ENCODE measurements around the gene CHRNB1.
A peak's percentile ranks its signal among the peaks of the same experiment; 100 is the strongest.

CHRNB1 gene

GRCh38 chr17:7416323-7416722, 28.5 kb upstream of the CHRNB1 start:
- no peak for DNase-seq (ENCODE audit: low spot score)

DNA sequence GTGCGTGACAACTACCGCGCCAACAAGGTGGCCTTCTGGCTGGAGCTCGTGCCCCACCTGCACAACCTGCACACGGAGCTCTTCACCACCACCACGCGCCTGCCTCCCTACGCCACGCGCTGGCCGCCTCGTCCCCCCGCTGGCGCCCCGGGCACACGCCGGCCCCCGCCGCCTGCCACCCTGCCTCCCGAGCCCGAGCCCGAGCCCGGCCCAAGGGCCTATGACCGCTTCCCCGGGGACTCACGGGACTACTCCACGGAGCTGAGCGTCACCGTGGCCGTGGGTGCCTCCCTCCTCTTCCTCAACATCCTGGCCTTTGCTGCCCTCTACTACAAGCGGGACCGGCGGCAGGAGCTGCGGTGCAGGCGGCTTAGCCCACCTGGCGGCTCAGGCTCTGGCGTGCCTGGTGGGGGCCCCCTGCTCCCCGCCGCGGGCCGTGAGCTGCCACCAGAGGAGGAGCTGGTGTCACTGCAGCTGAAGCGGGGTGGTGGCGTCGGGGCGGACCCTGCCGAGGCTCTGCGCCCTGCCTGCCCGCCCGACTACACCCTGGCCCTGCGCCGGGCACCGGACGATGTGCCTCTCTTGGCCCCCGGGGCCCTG, 27.7 kb upstream of the CHRNB1 start:
- DNase-seq (ENCODE audit: low spot score) = no peak

DNA sequence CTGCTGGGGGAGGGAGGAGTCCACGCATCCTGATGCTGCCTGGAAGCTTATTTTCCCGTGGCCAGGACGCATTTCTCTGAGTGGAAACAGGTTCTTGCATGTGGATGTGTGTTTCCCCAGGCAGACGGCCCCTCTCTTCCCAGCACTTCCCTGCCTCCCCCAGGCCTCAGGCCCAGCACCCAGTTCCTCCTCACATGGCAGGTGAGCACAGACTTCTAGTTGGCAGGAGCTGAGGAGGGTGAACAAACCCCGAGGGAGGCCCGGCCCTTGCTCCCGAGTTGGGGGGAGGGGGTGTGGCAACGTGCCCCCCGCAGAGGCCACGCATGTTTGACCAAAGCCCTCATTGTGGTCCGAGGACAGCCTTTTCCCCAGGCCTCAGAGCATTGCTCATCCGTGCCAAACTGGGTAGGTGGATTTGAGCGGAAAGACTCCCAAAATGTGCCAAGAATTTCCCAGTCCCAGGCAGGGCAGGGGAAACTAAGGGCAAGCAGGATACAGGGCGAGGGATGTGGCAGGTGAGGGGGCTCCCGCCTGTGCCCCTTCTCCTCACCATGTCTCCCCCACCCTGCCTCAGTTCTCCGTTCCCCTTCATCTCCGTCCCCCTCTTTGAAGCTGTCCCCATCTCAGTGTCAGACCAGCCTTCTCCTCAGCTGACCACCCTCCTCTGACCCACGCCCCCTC, 26.2 kb upstream of the CHRNB1 start:
- no peak for DNase-seq (ENCODE audit: low spot score)

GRCh38 chr17:7419819-7420610, 24.8 kb upstream of the CHRNB1 start, which contains the start of gene SPEM1:
Gene SPEM1 (plus strand): TSS chr17:7420324. CDS start chr17:7420385, 61 bp downstream.
- DNase-seq (ENCODE audit: low spot score) = no peak

GRCh38 chr17:7421186-7421585, 23.7 kb upstream of the CHRNB1 start:
- DNase-seq (ENCODE audit: low spot score) = no peak

- DNase-seq (ENCODE audit: low spot score) = no peak
Observed at GRCh38 chr17:7423679-7424078, 21.2 kb upstream of the CHRNB1 start.

- DNase-seq (ENCODE audit: low spot score) = no peak
Observed at GRCh38 chr17:7425316-7425715, 19.5 kb upstream of the CHRNB1 start, which contains the start of gene SPEM2. Gene SPEM2 (plus strand): TSS chr17:7425616. CDS start chr17:7425689, 73 bp downstream.

GRCh38 chr17:7425756-7426155, 19.1 kb upstream of the CHRNB1 start:
- DNase-seq (ENCODE audit: low spot score) = no peak

GRCh38 chr17:7426203-7426863, 18.5 kb upstream of the CHRNB1 start:
- DNase-seq (ENCODE audit: low spot score) = no peak

- DNase-seq (ENCODE audit: low spot score) = no peak
Observed at GRCh38 chr17:7426896-7427489, 17.9 kb upstream of the CHRNB1 start.

DNA sequence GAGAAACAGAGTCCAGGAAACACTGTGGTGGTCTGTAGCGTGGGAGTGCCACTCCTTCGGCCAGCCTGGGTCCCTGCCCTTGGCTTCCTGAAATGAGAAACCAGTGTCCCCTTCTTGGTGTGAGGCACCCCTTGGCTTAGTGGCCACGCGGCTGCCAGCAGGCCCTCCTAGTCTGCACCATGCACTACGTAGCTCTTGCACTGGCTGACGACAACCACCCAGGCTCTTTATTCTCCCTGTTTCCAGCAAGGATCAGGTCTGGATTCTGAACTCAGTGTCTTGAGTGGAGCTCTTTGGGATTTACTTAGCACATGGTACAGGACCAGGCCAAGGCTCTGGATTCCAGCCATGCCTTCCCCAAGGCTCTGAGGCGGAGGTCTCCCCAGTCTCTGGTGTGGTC, 17.3 kb upstream of the CHRNB1 start:
- DNase-seq (ENCODE audit: low spot score) = no peak

- no peak for DNase-seq (ENCODE audit: low spot score)
Observed at GRCh38 chr17:7428557-7428956, 16.3 kb upstream of the CHRNB1 start, which contains the start of gene SPEM3. Gene SPEM3 (plus strand): TSS chr17:7428857. CDS start chr17:7428903, 46 bp downstream.

DNA sequence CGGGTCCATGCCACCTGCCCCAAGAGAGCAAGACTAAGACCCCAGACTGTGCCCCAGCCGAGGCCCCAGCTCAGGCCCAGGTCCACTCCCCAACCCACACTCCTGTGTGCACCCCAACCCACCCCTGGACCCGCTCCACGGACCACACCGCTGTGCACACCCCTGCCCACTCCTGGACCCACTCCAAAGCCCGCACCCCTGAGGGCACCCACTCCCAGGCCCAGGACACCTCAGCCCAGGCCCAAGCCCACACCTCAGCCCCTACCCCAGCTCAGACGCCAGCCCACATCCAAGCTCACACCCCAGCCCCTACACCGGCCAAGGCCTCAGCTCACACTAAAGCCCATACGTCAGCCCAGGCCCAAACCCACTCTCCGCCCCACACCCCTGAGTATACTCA, 15.1 kb upstream of the CHRNB1 start:
- no peak for DNase-seq (ENCODE audit: low spot score)

DNA sequence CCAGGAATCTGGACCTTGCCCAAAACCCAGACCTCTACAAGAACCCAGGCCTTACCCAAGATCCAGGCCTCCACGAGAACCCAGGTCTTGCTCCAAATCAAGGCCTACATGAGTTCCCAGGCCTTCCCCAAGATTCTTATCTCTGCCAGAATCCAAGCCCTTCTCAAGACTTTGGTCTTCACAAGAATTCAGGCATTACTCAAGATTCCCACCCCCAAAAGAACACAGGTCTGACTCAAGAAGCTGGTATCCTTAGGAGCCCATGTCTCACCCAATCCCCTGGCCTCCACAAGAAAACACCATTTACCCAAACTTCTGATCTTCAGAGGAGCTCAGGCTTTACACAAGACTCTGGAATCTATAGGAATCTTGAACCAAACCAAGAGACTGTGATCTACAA, 13.6 kb upstream of the CHRNB1 start:
- DNase-seq (ENCODE audit: low spot score) = no peak

DNA sequence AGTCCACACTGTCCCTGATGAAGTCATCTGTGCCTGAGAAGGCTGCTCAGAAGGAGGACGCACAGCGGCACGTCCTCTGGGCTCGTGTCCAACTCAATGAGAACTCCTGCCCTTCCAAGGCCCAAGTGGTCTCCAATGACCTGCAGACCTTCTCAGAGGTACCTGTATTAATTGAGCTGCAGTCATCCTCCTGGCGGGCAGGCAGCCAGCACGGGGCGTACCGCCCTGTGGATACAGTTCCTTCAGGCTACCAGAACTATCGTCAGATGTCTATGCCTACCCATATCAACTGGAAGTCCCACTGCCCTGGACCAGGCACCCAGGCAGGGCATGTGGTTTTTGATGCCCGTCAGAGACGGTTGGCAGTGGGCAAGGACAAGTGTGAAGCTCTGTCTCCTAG, 12.6 kb upstream of the CHRNB1 start:
- DNase-seq (ENCODE audit: low spot score) = no peak

- peak; percentile 78 for DNase-seq (ENCODE audit: low spot score)
Observed at GRCh38 chr17:7435676-7436555, 8.9 kb upstream of the CHRNB1 start.

- peak; percentile 88 for DNase-seq (ENCODE audit: low spot score)
Observed at GRCh38 chr17:7436556-7437368, 8.1 kb upstream of the CHRNB1 start.

GRCh38 chr17:7437369-7437863, 7.4 kb upstream of the CHRNB1 start:
- DNase-seq (ENCODE audit: low spot score) = no peak

GRCh38 chr17:7437950-7438614, 6.8 kb upstream of the CHRNB1 start:
- no peak for DNase-seq (ENCODE audit: low spot score)
